Endothelial cell (in vitro differentiated cells): ENCODE data around the gene NOX3. TPM values are rescaled to one million over a fixed set of nuclear protein-coding genes. Genes with fewer than 3 reads are reported as not detected.

ENCODE experiments used
- DNase-seq: peaks from one replicate; pipeline ENCODE4 v3.0.0; 2021; ENCODE audit warnings: low spot score
- H3K27ac Mint-ChIP-seq: one replicate; pipeline ENCODE4 v1.8.0; 2021; ENCODE audit warnings: mixed read lengths, inconsistent platforms; ENCODE audit not compliant: unreplicated experiment
- H3K27me3 Mint-ChIP-seq: one replicate; pipeline ENCODE4 v1.8.0; 2021; ENCODE audit warnings: mild to moderate bottlenecking, moderate library complexity, mixed read lengths, inconsistent platforms; ENCODE audit not compliant: unreplicated experiment
- H3K36me3 Mint-ChIP-seq: one replicate; pipeline ENCODE4 v1.8.0; 2021; ENCODE audit warnings: mild to moderate bottlenecking, low read depth, mixed read lengths, inconsistent platforms; ENCODE audit not compliant: unreplicated experiment
- H3K4me1 Mint-ChIP-seq: one replicate; pipeline ENCODE4 v1.8.0; 2021; ENCODE audit warnings: mild to moderate bottlenecking, mixed read lengths, inconsistent platforms; ENCODE audit not compliant: unreplicated experiment
- H3K4me3 Mint-ChIP-seq: one replicate; pipeline ENCODE4 v1.8.0; 2021; ENCODE audit warnings: mild to moderate bottlenecking, mixed read lengths, inconsistent platforms; ENCODE audit not compliant: unreplicated experiment
- H3K9me3 Mint-ChIP-seq: one replicate; pipeline ENCODE4 v1.8.0; 2021; ENCODE audit warnings: mixed read lengths, inconsistent platforms; ENCODE audit not compliant: unreplicated experiment
- CTCF ChIP-seq: fragments of 200-600 bp; sonication (generic); IDR thresholded peaks from one replicate; pipeline ENCODE4 v1.5.0; 2021; ENCODE audit warnings: antibody characterized with exemption; ENCODE audit not compliant: unreplicated experiment
- total RNA-seq: library from RNA; stranded (reverse); fragmentation: NEBNext Ultra II Directional; extraction: Animal tissue kit (Norgen Biotek cat#: 25700); gene quantifications from one replicate; pipeline ENCODE4 v1.2.1, GENCODE V29; 2021; ENCODE audit not compliant: unreplicated experiment

The NOX3 gene
- total RNA-seq, 1 donor from 2014 or later, result not detected

GRCh38 chr6:155450240-155450581 is 5.4 kb downstream of the NOX3 start:
- no peaks in the 10 kb centered on the region for H3K36me3 Mint-ChIP-seq
- H3K9me3 Mint-ChIP-seq, result no peaks in the 10 kb centered on the region
- H3K27ac Mint-ChIP-seq, result peak overlapping the region; percentile 92
- H3K27me3 Mint-ChIP-seq, result peaks cover 1% of the 10 kb centered on the region
- no peak overlapping the region for H3K4me3 Mint-ChIP-seq
- DNase-seq, result no peak
- H3K4me1 Mint-ChIP-seq, result peaks cover 46% of the 10 kb centered on the region
- TF ChIP-seq CTCF, result no peak

GRCh38 chr6:155449450-155450239 is 6.0 kb downstream of the NOX3 start:
- H3K4me3 Mint-ChIP-seq, result no peak overlapping the region
- no peak for TF ChIP-seq CTCF
- peak; percentile 14 for DNase-seq
- peaks cover 42% of the 10 kb centered on the region for H3K4me1 Mint-ChIP-seq
- peaks cover 1% of the 10 kb centered on the region for H3K27me3 Mint-ChIP-seq
- H3K9me3 Mint-ChIP-seq, result no peaks in the 10 kb centered on the region
- H3K27ac Mint-ChIP-seq, result peak overlapping the region; percentile 99
- no peaks in the 10 kb centered on the region for H3K36me3 Mint-ChIP-seq

DNA sequence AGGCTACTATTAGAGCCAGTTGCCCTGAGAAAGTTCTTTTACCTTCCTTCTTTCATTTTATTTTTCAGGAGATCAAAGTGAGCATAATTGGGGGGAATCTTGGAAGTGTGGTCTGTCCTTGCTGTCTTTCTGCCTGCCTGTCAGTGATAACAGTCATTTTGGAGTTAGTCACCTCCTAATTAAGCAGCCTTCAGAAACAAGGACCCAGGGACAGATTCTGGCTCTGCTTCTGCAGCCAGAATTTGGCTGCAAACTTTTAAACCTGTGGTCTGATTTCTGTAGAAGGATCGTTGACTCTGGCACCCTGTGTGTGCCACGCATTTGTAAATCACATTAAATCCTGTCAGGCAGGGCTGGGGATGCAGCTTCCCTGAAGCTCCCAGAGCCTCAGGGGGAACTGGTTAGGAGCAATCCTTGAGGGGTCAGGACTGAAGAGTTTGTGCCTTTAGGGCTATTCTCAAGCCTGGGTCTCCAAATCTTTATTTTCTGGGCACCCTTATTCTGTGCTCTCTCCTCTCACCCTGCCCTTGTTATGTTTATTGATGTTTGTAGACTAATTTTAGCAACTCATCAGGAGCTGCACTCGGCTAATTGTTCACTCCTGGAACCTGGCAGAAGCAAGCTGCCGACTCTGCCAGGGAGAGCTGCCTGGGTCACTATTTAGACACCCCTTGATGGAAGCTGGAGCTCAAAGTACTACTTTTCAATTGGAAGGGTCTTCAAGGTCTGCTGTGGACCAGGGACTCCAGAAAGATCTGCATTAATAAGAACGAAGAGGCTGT is 6.8 kb downstream of the NOX3 start:
- H3K4me3 Mint-ChIP-seq, result no peak overlapping the region
- peaks cover 35% of the 10 kb centered on the region for H3K4me1 Mint-ChIP-seq
- H3K9me3 Mint-ChIP-seq, result no peaks in the 10 kb centered on the region
- H3K27ac Mint-ChIP-seq, result peak overlapping the region; percentile 99
- peaks cover 1% of the 10 kb centered on the region for H3K27me3 Mint-ChIP-seq
- peak; percentile 15 for DNase-seq
- no peaks in the 10 kb centered on the region for H3K36me3 Mint-ChIP-seq
- no peak for TF ChIP-seq CTCF

- H3K9me3 Mint-ChIP-seq, result no peaks in the 10 kb centered on the region
- no peak overlapping the region for H3K4me3 Mint-ChIP-seq
- peaks cover 1% of the 10 kb centered on the region for H3K27me3 Mint-ChIP-seq
- H3K27ac Mint-ChIP-seq, result peak overlapping the region; percentile 24
- no peaks in the 10 kb centered on the region for H3K36me3 Mint-ChIP-seq
- TF ChIP-seq CTCF, result no peak
- no peak for DNase-seq
- peaks cover 32% of the 10 kb centered on the region for H3K4me1 Mint-ChIP-seq
Measured at GRCh38 chr6:155447949-155448348, 7.7 kb downstream of the NOX3 start.
